Transverse colon (tissue), 4 donors: ENCODE data around the gene ZNF512B. TPM values are rescaled to one million over a fixed set of nuclear protein-coding genes. Genes with fewer than 3 reads are reported as not detected.

ENCODE experiments used
- DNase-seq: peaks from one replicate; pipeline ENCODE4 v3.0.0-alpha.2; 2019
- H3K27ac ChIP-seq, 4 donors: fragments of 200-600 bp; sonication (generic); 2 replicates each; pipeline ENCODE4 v1.5.1; 2016 to 2018; ENCODE audit warnings: inconsistent platforms in 4 of 4
- H3K27me3 ChIP-seq: fragments of 200-600 bp; sonication (generic); 2 replicates; pipeline ENCODE4 v1.5.1; 2017; ENCODE audit warnings: inconsistent platforms
- H3K36me3 ChIP-seq, 4 donors: fragments of 200-600 bp; sonication (generic); 2 replicates each; pipeline ENCODE4 v1.5.1; 2017 to 2019; ENCODE audit warnings: inconsistent platforms in 4 of 4
- H3K4me1 ChIP-seq, 4 donors: fragments of 200-600 bp; sonication (generic); 2 replicates each; pipeline ENCODE4 v1.5.1; 2017 to 2020; ENCODE audit warnings: inconsistent platforms in 4 of 4
- H3K4me3 ChIP-seq, 4 donors: fragments of 200-600 bp; sonication (generic); 1 replicate in 1 of 4; 2 replicates in 3 of 4; pipeline versions ENCODE4 v1.5.1 to v1.6.1; 2017 to 2019; ENCODE audit warnings: inconsistent platforms in 4 of 4
- H3K9me3 ChIP-seq, 2 donors: fragments of 200-600 bp; sonication (generic); 2 replicates each; pipeline ENCODE4 v1.5.1; 2017 to 2019; ENCODE audit warnings: inconsistent platforms in 2 of 2
- EP300 ChIP-seq: sonication (generic); formaldehyde crosslinking; IDR thresholded peaks from one replicate; pipeline ENCODE4 v1.6.1; 2017; ENCODE audit warnings: antibody characterized with exemption, low read depth
- POLR2A ChIP-seq: fragments of 450-650 bp; IDR thresholded peaks from one replicate; pipeline ENCODE4 v1.6.1; 2016; ENCODE audit warnings: antibody characterized with exemption, mild to moderate bottlenecking, moderate library complexity
- POLR2AphosphoS5 ChIP-seq, 3 donors: sonication (generic); formaldehyde crosslinking; IDR thresholded peaks; one replicate each; pipeline ENCODE4 v1.6.1; 2016; ENCODE audit warnings: antibody characterized with exemption in 3 of 3
- WGBS, 2 donors: methylation state at CpG; one replicate each; pipeline ENCODE4 v1.1.5; 2018; ENCODE audit warnings: low coverage in 1 of 2; 5-methylcytosine and 5-hydroxymethylcytosine counted together
- in situ Hi-C, 4 donors: fragments of 200-750 bp; cut with MboI; loops; one replicate each; pipeline versions ENCODE4 v1.15.0 to v1.15.1; 2017; ENCODE audit warnings: low sequenced_read_pairs in 3 of 4, low pct_ligation_motif_present in 1 of 4, low pct_unique_long_range_greater_than_20kb in 1 of 4
- intact Hi-C: fragments of 100-400 bp; cut with DNase I; formaldehyde crosslinking; loops from one replicate; pipeline ENCODE4 v1.15.1; 2023; ENCODE audit warnings: low total_unique reads
- total RNA-seq, 4 donors: library from RNA; depleted of rRNA; stranded (reverse); fragments of >200 nt; gene quantifications; one replicate each; pipeline ENCODE4 v1.1.0, GENCODE V29; 2016
- TF ChIP-seq, protein P1 (sequence below), 5 experiments: fragments of 200-600 bp in 3 of 5; fragments of 450-650 bp in 2 of 5; sonication (generic) in 3 of 5; IDR thresholded peaks; 1 replicate in 2 of 5; 2 replicates in 3 of 5; pipeline ENCODE4 v1.5.1; 2016 to 2017; ENCODE audit warnings: antibody characterized with exemption in 5 of 5, inconsistent platforms in 3 of 5, mild to moderate bottlenecking in 2 of 5, moderate library complexity in 1 of 5

ZNF512B gene
- total RNA-seq, 4 donors from 2014 or later, result 1.8 to 5.2 (median 2.1) TPM

DNA sequence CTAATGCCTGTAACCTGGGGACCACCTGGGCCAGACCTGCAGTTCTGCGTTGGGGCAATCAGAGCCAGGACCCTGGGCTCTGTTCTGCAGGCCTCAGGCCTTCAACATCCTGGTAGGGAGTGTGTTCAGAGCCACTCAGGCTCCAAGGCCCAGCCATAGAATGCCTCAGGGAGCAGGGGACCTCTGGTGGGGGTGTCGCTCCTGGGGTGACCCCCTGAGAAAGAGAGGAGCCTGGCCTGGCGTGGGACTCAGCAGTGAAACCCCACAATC is 26.0 kb downstream of the ZNF512B start:
- Histone ChIP-seq H3K9me3 (no peaks in the 10 kb centered on the region), H3K27ac (no peak overlapping the region), H3K36me3 (peaks cover 0 to 34% (median 13%) of the 10 kb centered on the region in 4 donors), H3K4me1 (peaks cover 10 to 13% (median 11%) of the 10 kb centered on the region in 4 donors), H3K27me3 (no peaks in the 10 kb centered on the region), H3K4me3 (no peak overlapping the region)
- in situ Hi-C loops, result no loop called here
- no peak for DNase-seq
- intact Hi-C loops, result no loop called here
- TF ChIP-seq POLR2A, result peak; percentile 6
- TF ChIP-seq, protein P1, sequence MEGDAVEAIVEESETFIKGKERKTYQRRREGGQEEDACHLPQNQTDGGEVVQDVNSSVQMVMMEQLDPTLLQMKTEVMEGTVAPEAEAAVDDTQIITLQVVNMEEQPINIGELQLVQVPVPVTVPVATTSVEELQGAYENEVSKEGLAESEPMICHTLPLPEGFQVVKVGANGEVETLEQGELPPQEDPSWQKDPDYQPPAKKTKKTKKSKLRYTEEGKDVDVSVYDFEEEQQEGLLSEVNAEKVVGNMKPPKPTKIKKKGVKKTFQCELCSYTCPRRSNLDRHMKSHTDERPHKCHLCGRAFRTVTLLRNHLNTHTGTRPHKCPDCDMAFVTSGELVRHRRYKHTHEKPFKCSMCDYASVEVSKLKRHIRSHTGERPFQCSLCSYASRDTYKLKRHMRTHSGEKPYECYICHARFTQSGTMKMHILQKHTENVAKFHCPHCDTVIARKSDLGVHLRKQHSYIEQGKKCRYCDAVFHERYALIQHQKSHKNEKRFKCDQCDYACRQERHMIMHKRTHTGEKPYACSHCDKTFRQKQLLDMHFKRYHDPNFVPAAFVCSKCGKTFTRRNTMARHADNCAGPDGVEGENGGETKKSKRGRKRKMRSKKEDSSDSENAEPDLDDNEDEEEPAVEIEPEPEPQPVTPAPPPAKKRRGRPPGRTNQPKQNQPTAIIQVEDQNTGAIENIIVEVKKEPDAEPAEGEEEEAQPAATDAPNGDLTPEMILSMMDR (IDR thresholded peaks at IDR 0.05), result no peak
- 97% methylated on average over 3 of the region's 3 CpGs; no CpG with 5 or more reads in 1 of the 2 donors for WGBS, 2 donors

DNA sequence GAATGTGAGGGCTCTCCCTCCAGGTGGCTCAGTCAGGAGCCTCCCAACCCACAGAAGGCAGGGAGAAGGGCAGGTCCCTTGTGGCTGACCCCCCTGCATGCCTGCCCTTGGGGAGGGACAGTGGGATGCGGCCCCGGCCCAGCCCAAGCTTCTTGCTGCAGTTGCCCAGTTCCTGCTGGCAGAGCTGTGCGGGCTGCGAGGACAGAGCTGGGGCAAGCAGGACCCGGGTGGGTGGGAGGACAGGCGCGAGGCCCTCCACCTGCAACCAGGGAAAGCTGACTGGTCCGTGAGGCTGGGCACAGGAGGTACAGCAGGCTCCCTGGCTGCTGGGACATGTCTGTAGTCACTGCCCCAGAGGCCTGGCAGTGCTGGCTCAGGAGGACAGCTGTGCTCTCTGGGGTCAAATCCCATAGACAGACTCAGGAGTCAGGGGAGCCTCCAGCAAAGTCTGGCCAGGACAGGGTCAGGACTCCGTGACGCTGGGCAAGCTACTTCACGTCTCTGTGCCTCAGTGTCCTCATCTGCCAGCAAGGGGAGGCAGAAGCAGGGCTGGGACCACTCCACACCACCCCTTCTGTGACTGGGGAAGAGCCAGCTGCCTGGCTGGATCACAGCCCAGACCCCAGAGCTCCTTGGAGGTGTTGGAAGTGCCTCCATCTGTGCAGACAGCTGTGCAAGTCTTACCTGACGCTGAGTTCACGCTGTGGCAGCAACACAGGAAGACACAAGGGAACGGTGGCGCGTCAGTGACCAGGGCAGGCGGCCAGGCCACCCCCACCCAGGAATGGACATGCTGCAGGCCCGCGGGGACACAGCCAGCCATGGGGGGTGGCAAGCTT is 26.5 kb downstream of the ZNF512B start:
- intact Hi-C loops (no loop called here), in situ Hi-C loops (no loop called here)
- Histone ChIP-seq H3K4me3 (no peak overlapping the region), H3K4me1 (peaks cover 4 to 11% (median 9%) of the 10 kb centered on the region in 4 donors), H3K27me3 (no peaks in the 10 kb centered on the region), H3K36me3 (peaks cover 0 to 34% (median 13%) of the 10 kb centered on the region in 4 donors), H3K27ac (peak overlapping the region; percentile 67 to 74 (median 70)), H3K9me3 (no peaks in the 10 kb centered on the region)
- DNase-seq, result no peak
- TF ChIP-seq, protein P1 (IDR thresholded peaks at IDR 0.05), result no peak
- no peak for TF ChIP-seq EP300
- TF ChIP-seq POLR2AphosphoS5 (IDR thresholded peaks at IDR 0.05), result no peak
- TF ChIP-seq POLR2A, result no peak
- 90% methylated on average over 17 of the region's 19 CpGs; no CpG with 5 or more reads in 1 of the 2 donors for whole genome bisulfite sequencing, 2 donors

- peak; percentile 50 for DNase-seq
- intact Hi-C loops, result no loop called here
- WGBS, 2 donors, result 43 to 60% methylated on average over 15 to 30 of the region's 30 CpGs
These were observed 27.3 kb downstream of the ZNF512B start for GRCh38 chr20:63942250-63942951.

GRCh38 chr20:63941282-63942081 is 28.2 kb downstream of the ZNF512B start:
- Histone ChIP-seq H3K9me3 (no peaks in the 10 kb centered on the region), H3K36me3 (peaks cover 0 to 34% (median 13%) of the 10 kb centered on the region in 4 donors), H3K4me1 (peaks cover 0 to 3% (median 0%) of the 10 kb centered on the region in 4 donors), H3K27ac (peak overlapping the region; percentile 52 to 72 (median 58)), H3K27me3 (no peaks in the 10 kb centered on the region), H3K4me3 (no peak overlapping the region)
- intact Hi-C loops, result no loop called here
- DNase-seq, result peak; percentile 63
- 72 to 83% methylated on average over 8 to 34 of the region's 39 CpGs for WGBS, 2 donors
- in situ Hi-C loops, result no loop called here
- TF ChIP-seq POLR2AphosphoS5 (IDR thresholded peaks at IDR 0.05) (no peak), EP300 (no peak), POLR2A (no peak)
- TF ChIP-seq, protein P1 (IDR thresholded peaks at IDR 0.05), result no peak

More at GRCh38 chr20:63942250-63942951, 27.3 kb downstream of the ZNF512B start:
- Histone ChIP-seq H3K27ac (peak overlapping the region; percentile 67 to 74 (median 70)), H3K4me3 (no peak overlapping the region), H3K4me1 (peaks cover 0 to 4% (median 2%) of the 10 kb centered on the region in 4 donors), H3K36me3 (peaks cover 0 to 34% (median 13%) of the 10 kb centered on the region in 4 donors), H3K9me3 (no peaks in the 10 kb centered on the region), H3K27me3 (no peaks in the 10 kb centered on the region)
- in situ Hi-C loops, result no loop called here
- peak in 1 of 3 donors; percentile 23 for TF ChIP-seq POLR2AphosphoS5 (IDR thresholded peaks at IDR 0.05)
- TF ChIP-seq EP300, result no peak
- TF ChIP-seq POLR2A, result no peak
